Kidney glomerular epithelial cell (primary cell): ENCODE data around the gene DACH1.

Experiments
- DNase-seq: peaks from one replicate; lab custom pipeline; 2025; lab: John Stamatoyannopoulos, UW

Gene DACH1

GRCh38 chr13:71583581-71583980 is 283.4 kb downstream of the DACH1 start:
- DNase-seq: no peak

- DNase-seq: no peak
These were observed 286.4 kb downstream of the DACH1 start for GRCh38 chr13:71580614-71581013.

GRCh38 chr13:71578048-71578447 is 289.0 kb downstream of the DACH1 start:
- no peak for DNase-seq

- DNase-seq: peak; percentile 79
These were observed 289.9 kb downstream of the DACH1 start for GRCh38 chr13:71577127-71577526.

GRCh38 chr13:71576571-71576970 is 290.4 kb downstream of the DACH1 start:
- DNase-seq: no peak

- no peak for DNase-seq
These were observed 320.1 kb downstream of the DACH1 start for GRCh38 chr13:71546881-71547280.

- no peak for DNase-seq
These were observed 326.9 kb downstream of the DACH1 start for GRCh38 chr13:71540098-71540497.

GRCh38 chr13:71536201-71536600 is 330.8 kb downstream of the DACH1 start:
- no peak for DNase-seq

GRCh38 chr13:71524613-71525304 is 342.2 kb downstream of the DACH1 start:
- no peak for DNase-seq

GRCh38 chr13:71524245-71524612 is 342.8 kb downstream of the DACH1 start:
- no peak for DNase-seq

GRCh38 chr13:71522941-71523526 is 344.0 kb downstream of the DACH1 start:
- DNase-seq: no peak

- no peak for DNase-seq
These were observed 350.0 kb downstream of the DACH1 start for GRCh38 chr13:71517004-71517403.

- no peak for DNase-seq
These were observed 350.5 kb downstream of the DACH1 start for GRCh38 chr13:71516521-71516920.

GRCh38 chr13:71515744-71516038 is 351.3 kb downstream of the DACH1 start:
- DNase-seq: no peak

- DNase-seq: no peak
These were observed 351.9 kb downstream of the DACH1 start for GRCh38 chr13:71514900-71515743.

- DNase-seq: no peak
These were observed 353.5 kb downstream of the DACH1 start for GRCh38 chr13:71513411-71514033.

- DNase-seq: no peak
These were observed 363.2 kb downstream of the DACH1 start for GRCh38 chr13:71503781-71504180.

- DNase-seq: no peak
These were observed 367.0 kb downstream of the DACH1 start for GRCh38 chr13:71499944-71500514.

- no peak for DNase-seq
These were observed 367.8 kb downstream of the DACH1 start for GRCh38 chr13:71499235-71499634.

- DNase-seq: no peak
These were observed 373.8 kb downstream of the DACH1 start for GRCh38 chr13:71493189-71493588.

- no peak for DNase-seq
These were observed 374.6 kb downstream of the DACH1 start for GRCh38 chr13:71492346-71492871.

- DNase-seq: no peak
These were observed 376.0 kb downstream of the DACH1 start for GRCh38 chr13:71491010-71491409.
